Transverse colon (tissue), 3 donors: ENCODE data around the gene PRLR.

ENCODE experiments used
- EP300 ChIP-seq: sonication (generic); formaldehyde crosslinking; IDR thresholded peaks from one replicate; pipeline ENCODE4 v1.6.1; 2017; ENCODE audit warnings: antibody characterized with exemption, low read depth
- POLR2A ChIP-seq: fragments of 450-650 bp; IDR thresholded peaks from one replicate; pipeline ENCODE4 v1.6.1; 2016; ENCODE audit warnings: antibody characterized with exemption, mild to moderate bottlenecking, moderate library complexity
- TF ChIP-seq, protein P1 (sequence below), 5 experiments: fragments of 200-600 bp in 3 of 5; fragments of 450-650 bp in 2 of 5; sonication (generic) in 3 of 5; IDR thresholded peaks; 1 replicate in 2 of 5; 2 replicates in 3 of 5; pipeline ENCODE4 v1.5.1; 2016 to 2017; ENCODE audit warnings: antibody characterized with exemption in 5 of 5, inconsistent platforms in 3 of 5, mild to moderate bottlenecking in 2 of 5, moderate library complexity in 1 of 5

DNA sequence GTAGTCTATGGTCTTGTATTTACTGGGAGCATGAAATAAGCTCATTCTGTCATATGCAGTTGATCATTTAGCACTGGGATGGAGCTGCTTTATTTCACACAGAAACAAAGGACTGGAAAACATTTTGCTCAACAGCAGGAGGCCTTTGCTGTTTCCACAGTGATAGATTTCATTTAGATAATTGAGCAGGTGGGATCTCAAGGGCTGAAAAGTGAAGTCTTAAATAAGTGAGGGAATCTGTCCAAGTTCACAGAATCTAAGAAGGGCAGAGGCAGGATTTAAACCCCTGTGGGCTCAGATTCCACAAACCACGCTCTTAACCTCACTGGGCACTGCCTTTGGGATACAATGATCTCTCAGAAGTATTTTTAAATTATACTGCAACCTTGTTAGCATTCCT is 47.8 kb downstream of the PRLR start:
- TF ChIP-seq, protein P1, sequence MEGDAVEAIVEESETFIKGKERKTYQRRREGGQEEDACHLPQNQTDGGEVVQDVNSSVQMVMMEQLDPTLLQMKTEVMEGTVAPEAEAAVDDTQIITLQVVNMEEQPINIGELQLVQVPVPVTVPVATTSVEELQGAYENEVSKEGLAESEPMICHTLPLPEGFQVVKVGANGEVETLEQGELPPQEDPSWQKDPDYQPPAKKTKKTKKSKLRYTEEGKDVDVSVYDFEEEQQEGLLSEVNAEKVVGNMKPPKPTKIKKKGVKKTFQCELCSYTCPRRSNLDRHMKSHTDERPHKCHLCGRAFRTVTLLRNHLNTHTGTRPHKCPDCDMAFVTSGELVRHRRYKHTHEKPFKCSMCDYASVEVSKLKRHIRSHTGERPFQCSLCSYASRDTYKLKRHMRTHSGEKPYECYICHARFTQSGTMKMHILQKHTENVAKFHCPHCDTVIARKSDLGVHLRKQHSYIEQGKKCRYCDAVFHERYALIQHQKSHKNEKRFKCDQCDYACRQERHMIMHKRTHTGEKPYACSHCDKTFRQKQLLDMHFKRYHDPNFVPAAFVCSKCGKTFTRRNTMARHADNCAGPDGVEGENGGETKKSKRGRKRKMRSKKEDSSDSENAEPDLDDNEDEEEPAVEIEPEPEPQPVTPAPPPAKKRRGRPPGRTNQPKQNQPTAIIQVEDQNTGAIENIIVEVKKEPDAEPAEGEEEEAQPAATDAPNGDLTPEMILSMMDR (IDR thresholded peaks at IDR 0.05) = no peak
- TF ChIP-seq EP300 (no peak), POLR2A (no peak)
